ENCODE results near the gene PBX3.
A peak's percentile ranks its signal among the peaks of the same experiment; 100 is the strongest.

PBX3 gene

DNA sequence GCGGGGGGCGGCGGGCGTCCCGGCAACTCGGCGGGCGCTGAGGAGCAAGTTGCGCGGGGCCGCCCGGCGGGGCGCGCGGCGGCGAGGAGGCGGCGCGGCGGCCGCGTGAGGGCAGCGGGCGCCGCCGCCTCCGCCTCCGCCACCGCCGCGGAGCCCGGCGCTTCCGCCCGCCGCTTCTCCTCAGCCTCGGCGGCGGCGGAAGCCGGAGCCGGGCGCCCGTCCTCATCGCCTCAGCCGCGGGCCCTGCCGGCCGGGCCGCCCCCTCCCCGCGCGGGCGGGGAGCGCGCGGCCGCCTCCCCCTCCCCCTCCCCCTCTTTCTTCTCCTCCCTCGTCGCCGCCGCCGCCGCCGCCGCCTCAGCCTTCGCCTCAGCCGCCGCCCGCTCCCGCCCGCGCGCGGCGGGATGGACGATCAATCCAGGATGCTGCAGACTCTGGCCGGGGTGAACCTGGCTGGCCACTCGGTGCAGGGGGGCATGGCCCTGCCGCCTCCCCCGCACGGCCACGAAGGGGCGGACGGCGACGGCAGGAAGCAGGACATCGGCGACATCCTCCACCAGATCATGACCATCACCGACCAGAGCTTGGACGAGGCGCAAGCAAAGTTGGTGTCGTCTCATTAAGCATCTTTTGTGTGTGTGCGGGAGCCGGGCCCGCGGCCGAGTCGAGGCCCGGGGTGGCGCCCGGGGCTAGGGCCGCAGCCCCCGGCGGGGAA lies at the start of gene PBX3:
PBX3 (plus strand) TSS at position 321 of the 712 bp plus-strand sequence.
- DNase-seq, result peak; percentile 55

- DNase-seq, result no peak
Observed at GRCh38 chr9:125699870-125700269, 47.3 kb upstream of the PBX3 start.

- no peak for DNase-seq
Observed at GRCh38 chr9:125700791-125701190, 46.4 kb upstream of the PBX3 start.

- no peak for DNase-seq
Observed at GRCh38 chr9:125701351-125701750, 45.8 kb upstream of the PBX3 start.

GRCh38 chr9:125703662-125704061 lies 43.5 kb upstream of the PBX3 start:
- no peak for DNase-seq

GRCh38 chr9:125705893-125706292 lies 41.3 kb upstream of the PBX3 start:
- no peak for DNase-seq

DNA sequence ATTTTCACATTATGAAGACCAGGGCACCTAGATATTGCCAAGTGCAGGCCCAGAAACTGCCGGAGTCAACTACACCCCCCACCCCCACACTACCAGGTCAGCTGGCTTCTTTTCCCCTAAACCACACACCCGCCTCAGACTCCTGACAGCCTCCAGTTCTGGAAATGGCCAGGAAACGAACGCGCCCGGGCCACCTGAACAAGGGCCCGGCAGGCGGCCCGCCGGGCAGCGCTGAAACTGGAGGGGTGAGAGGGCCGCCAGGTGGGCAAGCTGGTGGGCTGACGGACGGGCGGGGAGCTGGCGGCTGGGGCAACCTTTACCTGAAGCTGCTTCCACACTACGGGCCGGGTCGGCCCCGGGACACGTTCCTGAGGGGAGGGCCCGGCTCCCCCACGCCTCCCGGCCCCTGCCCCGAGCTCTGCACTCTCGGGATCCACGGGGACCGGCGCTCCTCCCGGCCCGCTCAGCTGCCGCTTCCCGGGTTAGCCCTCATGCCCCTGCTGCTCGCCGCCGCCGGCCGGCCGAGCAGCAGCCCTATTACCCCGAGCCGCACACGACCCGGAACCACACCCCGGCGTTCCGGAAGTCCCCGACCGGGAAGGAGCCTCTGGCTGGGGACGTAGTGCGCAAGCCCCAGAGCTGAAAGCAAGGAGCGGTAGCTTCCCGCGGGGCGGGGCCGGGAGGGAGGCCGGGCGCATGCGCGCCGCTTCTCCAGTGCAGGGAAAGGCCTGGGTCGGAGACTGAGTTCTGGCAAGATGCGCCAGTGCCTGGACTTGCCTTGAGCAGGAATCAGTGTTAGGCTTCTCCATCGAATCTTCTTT lies 40.3 kb upstream of the PBX3 start, which contains the start of gene MAPKAP1:
MAPKAP1 (minus strand) TSS at position 558 of the 821 bp plus-strand sequence. CDS start 34,634 bp downstream, outside the sequence.
- DNase-seq, result peak; percentile 95

GRCh38 chr9:125707472-125707804 lies 39.7 kb upstream of the PBX3 start:
- no peak for DNase-seq

- no peak for DNase-seq
Observed at GRCh38 chr9:125726456-125727132, 20.6 kb upstream of the PBX3 start.

DNA sequence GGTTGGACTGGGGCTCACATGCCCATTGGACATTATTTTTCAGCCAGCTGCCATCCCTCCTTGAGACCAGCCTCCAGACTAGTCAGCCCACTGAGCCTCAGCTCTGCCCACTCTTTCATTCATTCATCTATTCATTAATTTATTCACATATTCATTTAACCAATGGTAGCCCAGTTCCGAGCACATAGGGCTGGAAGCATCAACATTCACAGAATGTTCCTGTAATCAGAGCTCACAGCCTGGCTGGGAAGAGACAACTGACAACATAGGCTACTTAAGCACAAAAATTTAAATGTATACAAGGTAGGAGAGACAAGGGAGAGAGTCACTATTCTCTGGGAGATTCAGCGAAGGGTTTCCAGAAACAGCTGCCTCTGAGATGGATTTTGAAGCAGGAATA lies 17.0 kb upstream of the PBX3 start:
- no peak for DNase-seq

- no peak for DNase-seq
Observed at GRCh38 chr9:125732562-125732961, 14.6 kb upstream of the PBX3 start.

GRCh38 chr9:125739436-125739835 lies 7.7 kb upstream of the PBX3 start:
- no peak for DNase-seq

DNA sequence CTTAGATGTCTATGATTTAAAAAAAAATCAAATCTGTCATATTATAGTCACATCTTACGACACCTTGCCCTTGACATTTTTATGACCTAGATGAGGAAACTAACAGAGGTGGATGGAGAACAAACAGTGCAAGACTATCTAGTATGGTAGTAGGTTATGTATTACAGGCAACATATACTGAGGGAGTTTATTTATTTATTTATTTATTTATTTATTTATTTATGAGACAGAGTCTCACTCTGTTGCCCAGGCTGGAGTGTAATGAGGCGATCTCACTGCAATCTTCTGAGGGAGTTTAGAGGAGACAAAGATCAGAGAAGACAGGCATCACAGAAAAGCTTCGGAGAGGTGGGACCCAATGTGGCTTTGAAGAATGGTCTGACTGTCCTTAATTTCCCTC lies 4.5 kb upstream of the PBX3 start:
- DNase-seq, result no peak

DNA sequence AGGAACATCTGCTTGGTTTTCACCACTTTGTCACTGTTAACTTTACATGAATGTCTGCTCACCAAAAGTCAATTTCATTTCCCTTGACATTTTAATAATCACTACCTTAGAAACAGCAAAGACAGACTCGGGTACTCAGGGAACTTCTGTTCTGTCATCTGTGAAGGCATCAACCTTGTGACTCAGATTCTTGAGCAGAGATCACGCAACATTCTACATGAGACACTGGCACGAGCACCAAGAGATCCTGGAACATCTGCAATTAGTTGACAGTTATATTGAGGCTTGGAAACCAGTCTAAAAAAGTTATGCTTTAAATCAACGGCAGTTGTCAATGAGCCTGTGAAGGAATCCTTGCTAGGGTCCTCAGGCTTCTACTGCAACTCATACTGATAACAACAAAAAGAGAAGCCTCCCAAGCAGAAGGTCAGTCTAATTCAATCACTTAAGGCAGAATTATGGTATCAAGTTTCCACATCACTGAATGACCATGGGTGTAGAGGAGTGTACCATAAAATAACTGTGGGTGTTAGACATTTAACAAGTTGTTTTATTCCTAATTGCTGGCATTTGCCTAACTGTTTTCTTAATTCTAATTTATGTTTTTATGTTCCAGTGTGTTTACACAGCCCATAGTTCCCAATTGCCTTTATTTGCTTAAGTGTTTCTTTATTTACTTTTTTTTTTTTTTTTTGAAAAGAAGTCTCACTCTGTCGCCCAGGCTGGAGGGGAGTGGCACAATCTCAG lies 3.3 kb upstream of the PBX3 start:
- DNase-seq, result no peak

- no peak for DNase-seq
Observed at GRCh38 chr9:125744616-125745015, 2.6 kb upstream of the PBX3 start.

GRCh38 chr9:125745018-125745417 lies 2.2 kb upstream of the PBX3 start:
- no peak for DNase-seq

GRCh38 chr9:125745682-125746016 lies 1.5 kb upstream of the PBX3 start:
- DNase-seq, result no peak

- DNase-seq, result peak; percentile 92
Observed at GRCh38 chr9:125746017-125746773, 978 bp upstream of the PBX3 start.

GRCh38 chr9:125746774-125747052 lies 460 bp upstream of the PBX3 start:
- DNase-seq, result no peak

GRCh38 chr9:125747765-125748445 lies 732 bp downstream of the PBX3 start:
- peak; percentile 38 for DNase-seq

- no peak for DNase-seq
Observed at GRCh38 chr9:125748446-125749099, 1.4 kb downstream of the PBX3 start.
